A673 (cell line): ENCODE data around the gene RBPMS2.
"Not testable (repeated sequence)": the region's sequence is repeated elsewhere in the genome, so short reads cannot be mapped to it uniquely, and the experiment has no call there.

Experiments used
- EZH2 ChIP-seq: fragments of 200-600 bp; sonication (generic); IDR thresholded peaks from 2 replicates; pipeline ENCODE4 v1.6.1; 2017; ENCODE audit warnings: borderline replicate concordance, low read depth, mild to moderate bottlenecking, mixed read lengths, antibody characterized with exemption, low read length; ENCODE audit not compliant: poor library complexity, severe bottlenecking
- TF ChIP-seq, protein P1 (sequence below): fragments of 300-800, 200-600 bp; sonication (generic); conservative IDR thresholded peaks from 2 replicates; pipeline ENCODE4 v1.5.1; 2017; ENCODE audit warnings: low read depth, mild to moderate bottlenecking, antibody characterized with exemption, low read length, moderate library complexity, mixed read lengths

GRCh38 chr15:64798905-64799304 lies 23.5 kb upstream of the RBPMS2 start:
- TF ChIP-seq EZH2 = not testable (repeated sequence)
- TF ChIP-seq, protein P1, sequence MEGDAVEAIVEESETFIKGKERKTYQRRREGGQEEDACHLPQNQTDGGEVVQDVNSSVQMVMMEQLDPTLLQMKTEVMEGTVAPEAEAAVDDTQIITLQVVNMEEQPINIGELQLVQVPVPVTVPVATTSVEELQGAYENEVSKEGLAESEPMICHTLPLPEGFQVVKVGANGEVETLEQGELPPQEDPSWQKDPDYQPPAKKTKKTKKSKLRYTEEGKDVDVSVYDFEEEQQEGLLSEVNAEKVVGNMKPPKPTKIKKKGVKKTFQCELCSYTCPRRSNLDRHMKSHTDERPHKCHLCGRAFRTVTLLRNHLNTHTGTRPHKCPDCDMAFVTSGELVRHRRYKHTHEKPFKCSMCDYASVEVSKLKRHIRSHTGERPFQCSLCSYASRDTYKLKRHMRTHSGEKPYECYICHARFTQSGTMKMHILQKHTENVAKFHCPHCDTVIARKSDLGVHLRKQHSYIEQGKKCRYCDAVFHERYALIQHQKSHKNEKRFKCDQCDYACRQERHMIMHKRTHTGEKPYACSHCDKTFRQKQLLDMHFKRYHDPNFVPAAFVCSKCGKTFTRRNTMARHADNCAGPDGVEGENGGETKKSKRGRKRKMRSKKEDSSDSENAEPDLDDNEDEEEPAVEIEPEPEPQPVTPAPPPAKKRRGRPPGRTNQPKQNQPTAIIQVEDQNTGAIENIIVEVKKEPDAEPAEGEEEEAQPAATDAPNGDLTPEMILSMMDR = not testable (repeated sequence)
